ENCODE data around the gene TOPAZ1. TPM values are rescaled to one million over a fixed set of nuclear protein-coding genes. Genes with fewer than 3 reads are reported as not detected.

Gene TOPAZ1
- total RNA-seq, 4 donors from 2014 or later, result not detected

- H3K4me3 ChIP-seq, result no peak overlapping the region
- TF ChIP-seq EP300 (IDR thresholded peaks at IDR 0.05) (no peak), POLR2AphosphoS5 (IDR thresholded peaks at IDR 0.05) (no peak), POLR2A (IDR thresholded peaks at IDR 0.05) (no peak)
- ATAC-seq, result no peak
- H3K36me3 ChIP-seq, result no peaks in the 10 kb centered on the region
- no peaks in the 10 kb centered on the region for H3K4me1 ChIP-seq
- no peak overlapping the region for H3K27ac ChIP-seq
- H3K9me3 ChIP-seq, result no peaks in the 10 kb centered on the region
- peaks cover 4% of the 10 kb centered on the region for H3K27me3 ChIP-seq
Observed at GRCh38 chr3:44329946-44330345, 88.3 kb downstream of the TOPAZ1 start.

GRCh38 chr3:44330444-44330843 is 88.8 kb downstream of the TOPAZ1 start:
- no peak overlapping the region for H3K4me3 ChIP-seq
- no peaks in the 10 kb centered on the region for H3K4me1 ChIP-seq
- WGBS, 2 donors (ENCODE audit: low coverage in 1 of 2), result 78 to 83% methylated on average over 1 to 2 of the region's 2 CpGs
- H3K27ac ChIP-seq, result no peak overlapping the region
- TF ChIP-seq EP300 (IDR thresholded peaks at IDR 0.05) (no peak), POLR2AphosphoS5 (IDR thresholded peaks at IDR 0.05) (no peak), POLR2A (IDR thresholded peaks at IDR 0.05) (no peak)
- TF ChIP-seq, protein P1, sequence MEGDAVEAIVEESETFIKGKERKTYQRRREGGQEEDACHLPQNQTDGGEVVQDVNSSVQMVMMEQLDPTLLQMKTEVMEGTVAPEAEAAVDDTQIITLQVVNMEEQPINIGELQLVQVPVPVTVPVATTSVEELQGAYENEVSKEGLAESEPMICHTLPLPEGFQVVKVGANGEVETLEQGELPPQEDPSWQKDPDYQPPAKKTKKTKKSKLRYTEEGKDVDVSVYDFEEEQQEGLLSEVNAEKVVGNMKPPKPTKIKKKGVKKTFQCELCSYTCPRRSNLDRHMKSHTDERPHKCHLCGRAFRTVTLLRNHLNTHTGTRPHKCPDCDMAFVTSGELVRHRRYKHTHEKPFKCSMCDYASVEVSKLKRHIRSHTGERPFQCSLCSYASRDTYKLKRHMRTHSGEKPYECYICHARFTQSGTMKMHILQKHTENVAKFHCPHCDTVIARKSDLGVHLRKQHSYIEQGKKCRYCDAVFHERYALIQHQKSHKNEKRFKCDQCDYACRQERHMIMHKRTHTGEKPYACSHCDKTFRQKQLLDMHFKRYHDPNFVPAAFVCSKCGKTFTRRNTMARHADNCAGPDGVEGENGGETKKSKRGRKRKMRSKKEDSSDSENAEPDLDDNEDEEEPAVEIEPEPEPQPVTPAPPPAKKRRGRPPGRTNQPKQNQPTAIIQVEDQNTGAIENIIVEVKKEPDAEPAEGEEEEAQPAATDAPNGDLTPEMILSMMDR (IDR thresholded peaks at IDR 0.05), result no peak
- H3K27me3 ChIP-seq, result peaks cover 4% of the 10 kb centered on the region
- no peaks in the 10 kb centered on the region for H3K36me3 ChIP-seq
- ATAC-seq, result no peak
- H3K9me3 ChIP-seq, result no peaks in the 10 kb centered on the region

GRCh38 chr3:44334326-44334725 is 92.6 kb downstream of the TOPAZ1 start:
- no peak overlapping the region for H3K27ac ChIP-seq
- peaks cover 0 to 9% (median 3%) of the 10 kb centered on the region in 3 donors for H3K4me1 ChIP-seq
- ATAC-seq, result no peak
- TF ChIP-seq EP300 (IDR thresholded peaks at IDR 0.05), result no peak
- TF ChIP-seq POLR2A (IDR thresholded peaks at IDR 0.05), result no peak
- TF ChIP-seq, protein P1 (IDR thresholded peaks at IDR 0.05), result no peak
- no peak for TF ChIP-seq POLR2AphosphoS5 (IDR thresholded peaks at IDR 0.05)
- no peak overlapping the region for H3K4me3 ChIP-seq
- H3K36me3 ChIP-seq, result no peaks in the 10 kb centered on the region
- 82 to 100% methylated on average over 1 to 2 of the region's 2 CpGs for WGBS, 2 donors (ENCODE audit: low coverage in 1 of 2)
- no peaks in the 10 kb centered on the region for H3K9me3 ChIP-seq
- H3K27me3 ChIP-seq, result peaks cover 4% of the 10 kb centered on the region

DNA sequence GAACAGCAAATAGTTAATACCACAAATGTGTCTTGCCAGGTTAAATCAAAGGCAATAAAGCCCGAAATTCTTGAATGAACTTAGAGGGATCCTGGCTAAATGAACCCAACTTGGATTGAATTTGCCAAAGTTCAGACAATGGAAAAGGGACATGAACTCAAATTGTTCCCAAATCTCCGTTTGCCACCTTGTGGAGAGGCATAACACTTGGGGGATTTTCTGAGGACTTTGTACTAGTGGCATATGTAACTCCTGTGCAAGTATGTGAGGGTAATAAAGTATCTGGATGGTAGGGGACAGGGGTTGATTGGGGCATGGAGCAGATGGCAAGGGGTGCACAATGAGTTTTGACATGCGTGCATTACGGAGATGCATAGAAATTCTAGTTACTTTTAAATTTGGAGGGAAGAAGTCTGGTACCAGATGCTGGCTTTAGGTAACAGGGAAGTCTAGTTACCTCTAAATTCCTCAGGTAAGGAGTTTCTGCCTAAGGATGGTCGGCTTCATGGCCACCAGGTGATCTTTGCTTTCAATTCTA is 95.6 kb downstream of the TOPAZ1 start:
- Histone ChIP-seq H3K4me1 (peaks cover 0 to 39% (median 15%) of the 10 kb centered on the region in 3 donors), H3K9me3 (no peaks in the 10 kb centered on the region), H3K4me3 (peak overlapping the region; percentile 44 to 59), H3K27ac (peak overlapping the region; percentile 91 to 100 (median 95)), H3K27me3 (no peaks in the 10 kb centered on the region), H3K36me3 (no peaks in the 10 kb centered on the region)
- TF ChIP-seq POLR2AphosphoS5 (IDR thresholded peaks at IDR 0.05), result no peak
- TF ChIP-seq EP300 (IDR thresholded peaks at IDR 0.05), result no peak
- TF ChIP-seq, protein P1 (IDR thresholded peaks at IDR 0.05), result no peak
- no peak for TF ChIP-seq POLR2A (IDR thresholded peaks at IDR 0.05)
- WGBS, 2 donors (ENCODE audit: low coverage in 1 of 2), result 70 to 71% methylated on average over 4 to 5 of the region's 5 CpGs
- no peak for ATAC-seq

DNA sequence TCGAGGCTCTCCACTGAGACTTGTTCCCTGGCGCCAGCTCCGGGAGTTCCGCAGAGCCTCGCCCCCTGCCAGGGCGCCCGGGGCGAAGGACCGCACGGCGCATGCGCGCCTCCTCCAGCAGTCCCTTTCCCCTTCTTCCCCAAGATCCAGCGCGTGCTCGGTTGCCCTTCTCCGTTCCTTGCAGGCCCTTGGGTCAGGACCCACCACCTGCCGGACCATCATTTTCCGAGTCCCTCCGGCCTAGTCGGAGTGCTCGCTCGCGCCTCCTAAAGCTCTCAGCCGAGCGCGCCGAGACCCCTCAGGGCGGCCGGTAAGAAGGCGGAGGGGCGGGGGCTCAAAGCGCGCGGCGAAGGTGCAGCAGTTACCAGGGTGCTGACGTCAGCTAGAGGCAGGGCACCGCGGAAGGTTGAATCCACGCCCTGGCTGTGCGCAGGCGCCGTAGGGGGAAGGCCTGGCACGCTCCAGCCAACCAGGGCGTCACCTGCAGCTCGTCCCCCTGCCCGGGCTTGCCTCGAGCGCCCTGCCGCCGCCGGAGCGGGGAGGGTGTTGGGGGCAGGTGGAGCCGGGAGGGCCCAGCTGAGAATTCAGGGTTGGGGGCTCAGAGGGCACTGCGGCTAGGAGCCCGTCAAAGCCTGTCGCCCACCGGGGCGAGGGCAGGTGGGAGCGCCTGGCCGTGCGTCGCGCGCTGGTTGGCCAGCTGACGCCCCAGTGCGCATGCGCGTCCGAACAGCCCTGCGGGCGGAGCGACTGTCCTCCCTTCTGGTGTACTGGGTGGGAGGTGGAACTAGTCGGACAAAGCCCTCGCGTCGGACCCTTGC is 96.5 kb downstream of the TOPAZ1 start, which contains the start of gene TCAIM:
Gene TCAIM, plus strand, starts transcription at position 757 of the 818 bp plus-strand sequence. CDS start 16,017 bp downstream, outside the sequence.
- Histone ChIP-seq H3K9me3 (no peaks in the 10 kb centered on the region), H3K27me3 (no peaks in the 10 kb centered on the region), H3K4me3 (peak within 1 kb of the TSS; percentile 44 to 59), H3K4me1 (peaks cover 0 to 48% (median 15%) of the 10 kb centered on the region in 3 donors), H3K27ac (peak within 1 kb of the TSS; percentile 91 to 100 (median 95)), H3K36me3 (no peaks in the 10 kb centered on the region)
- 0% methylated on average over 16 of the region's 77 CpGs; no CpG with 5 or more reads in 1 of the 2 donors for WGBS, 2 donors (ENCODE audit: low coverage in 1 of 2)
- TF ChIP-seq, protein P1 (IDR thresholded peaks at IDR 0.05), result no peak
- TF ChIP-seq EP300 (IDR thresholded peaks at IDR 0.05) (no peak), POLR2A (IDR thresholded peaks at IDR 0.05) (peak; percentile 81 to 85), POLR2AphosphoS5 (IDR thresholded peaks at IDR 0.05) (peak; percentile 97)
- ATAC-seq, result peak; percentile 99
